Sciatic nerve (tissue), 2 donors: Measurements from ENCODE around the gene REEP1. TPM values are rescaled to one million over a fixed set of nuclear protein-coding genes. Genes with fewer than 3 reads are reported as not detected.
"Not testable (repeated sequence)": the region's sequence is repeated elsewhere in the genome, so short reads cannot be mapped to it uniquely, and the experiment has no call there.

Source experiments
- ATAC-seq: fragments of 200-7000 bp; cut with Tn5 transposase; one replicate; pipeline ENCODE4 v1.9.1; 2020; ENCODE audit warnings: mild to moderate bottlenecking, moderate library complexity
- DNase-seq: peaks from one replicate; pipeline ENCODE4 v3.0.0-alpha.2; 2020; ENCODE audit warnings: low spot score
- intact Hi-C: fragments of 100-400 bp; cut with DNase I; formaldehyde crosslinking; loops from one replicate; pipeline ENCODE4 v1.14.2; 2022
- total RNA-seq: library from RNA; stranded (reverse); fragmentation: NEBNext Ultra II Directional; extraction: Animal tissue kit (Norgen Biotek cat#: 25700); gene quantifications from one replicate; pipeline ENCODE4 v1.2.1, GENCODE V29; 2021
- donor health status: DM: no; HTN: no; CAD: no.
- donor health status: DM: no; HTN: no; CAD: no.

The REEP1 gene
- total RNA-seq, 1 donor from 2014 or later: 0.98 TPM

DNA sequence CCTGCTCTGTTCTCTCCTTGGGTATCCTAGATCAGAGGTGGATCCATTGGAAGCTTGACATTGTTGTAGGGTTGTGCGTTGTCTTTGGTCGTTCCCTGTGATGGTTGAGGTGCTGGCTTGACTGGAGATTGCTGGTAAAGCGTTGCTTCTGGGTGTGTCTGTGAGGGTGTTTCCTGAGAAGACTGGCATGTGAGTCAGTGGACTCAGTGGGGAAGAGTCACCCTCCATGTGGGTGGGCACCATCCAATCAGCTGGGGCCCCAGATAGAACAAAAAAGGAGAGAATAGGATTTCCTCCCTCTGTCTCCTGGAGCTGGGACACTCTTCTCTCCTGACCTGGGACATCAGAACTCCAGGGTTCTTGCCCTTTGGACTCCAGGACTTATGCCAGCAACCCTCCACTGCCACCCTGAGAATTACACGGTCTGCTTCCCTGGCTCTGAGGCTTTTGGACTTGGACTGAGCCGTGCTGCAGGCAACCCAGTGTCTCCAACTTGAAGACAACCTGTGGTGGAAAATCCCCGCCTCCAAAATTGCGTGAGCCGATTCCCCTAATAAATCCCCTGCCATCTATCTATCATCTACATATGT lies 14.8 kb upstream of the REEP1 start:
- DNase-seq (no peak), ATAC-seq (no peak)
- intact Hi-C loops: no loop called here

DNA sequence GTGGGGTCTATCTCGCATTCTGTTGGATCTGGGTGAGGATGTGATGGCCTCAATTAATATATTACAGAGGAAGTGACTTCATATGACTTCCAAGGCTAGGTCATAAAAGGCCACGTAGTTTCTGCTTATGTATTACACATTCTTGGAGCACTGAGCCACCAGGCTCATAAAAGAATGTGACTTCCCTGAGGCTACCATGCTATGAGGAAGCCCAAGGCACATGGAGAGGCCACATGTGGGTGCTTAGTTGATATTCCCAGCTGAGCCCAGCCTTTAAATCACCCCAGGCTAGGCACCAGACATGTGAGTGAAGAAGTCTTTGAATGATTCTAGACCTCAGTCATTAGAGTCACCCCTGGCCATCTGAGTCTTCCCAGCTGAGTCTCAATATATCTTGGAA lies 13.3 kb upstream of the REEP1 start:
- intact Hi-C loops: no loop called here
- DNase-seq: no peak
- no peak for ATAC-seq

DNA sequence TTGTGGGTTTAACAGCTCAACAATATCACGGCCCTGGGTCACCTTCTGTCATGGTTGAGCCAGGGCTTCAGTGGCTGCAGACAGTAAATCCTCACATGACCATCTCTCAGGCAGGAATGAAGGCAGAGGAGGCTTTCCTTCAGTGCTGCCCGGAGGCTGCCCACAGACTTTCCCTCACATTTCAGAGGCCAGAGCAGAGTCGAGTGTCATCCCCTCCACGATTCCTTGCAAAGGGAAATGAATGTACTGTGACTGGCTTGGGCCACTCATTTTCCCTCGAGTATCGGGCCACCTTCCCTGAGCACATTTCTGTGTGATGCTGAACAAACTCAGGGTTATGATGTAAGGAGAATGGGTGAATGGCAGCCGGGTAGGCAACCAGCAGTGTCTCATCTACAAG lies 10.0 kb upstream of the REEP1 start:
- ATAC-seq (no peak), DNase-seq (no peak)
- intact Hi-C loops: no loop called here

DNA sequence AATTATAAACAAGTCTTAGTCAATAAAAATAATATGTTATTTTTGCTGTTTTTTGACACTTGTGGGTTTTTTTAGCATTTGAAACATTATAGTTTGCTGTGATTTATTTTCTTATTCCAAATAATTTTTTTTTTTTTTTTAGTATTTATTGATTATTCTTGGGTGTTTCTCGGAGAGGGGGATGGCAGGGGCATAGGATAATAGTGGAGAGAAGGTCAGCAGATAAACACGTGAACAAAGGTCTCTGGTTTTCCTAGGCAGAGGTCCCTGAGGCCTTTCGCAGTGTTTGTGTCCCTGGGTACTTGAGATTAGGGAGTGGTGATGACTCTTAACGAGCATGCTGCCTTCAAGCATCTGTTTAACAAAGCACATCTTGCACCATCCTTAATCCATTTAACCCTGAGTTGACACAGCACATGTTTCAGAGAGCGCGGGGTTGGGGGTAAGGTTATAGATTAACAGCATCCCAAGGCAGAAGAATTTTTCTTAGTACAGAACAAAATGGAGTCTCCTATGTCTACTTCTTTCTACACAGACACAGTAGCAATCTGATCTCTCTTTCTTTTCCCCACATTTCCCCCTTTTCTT lies 8.5 kb upstream of the REEP1 start:
- intact Hi-C loops, ATAC-seq, DNase-seq: not testable (repeated sequence)

DNA sequence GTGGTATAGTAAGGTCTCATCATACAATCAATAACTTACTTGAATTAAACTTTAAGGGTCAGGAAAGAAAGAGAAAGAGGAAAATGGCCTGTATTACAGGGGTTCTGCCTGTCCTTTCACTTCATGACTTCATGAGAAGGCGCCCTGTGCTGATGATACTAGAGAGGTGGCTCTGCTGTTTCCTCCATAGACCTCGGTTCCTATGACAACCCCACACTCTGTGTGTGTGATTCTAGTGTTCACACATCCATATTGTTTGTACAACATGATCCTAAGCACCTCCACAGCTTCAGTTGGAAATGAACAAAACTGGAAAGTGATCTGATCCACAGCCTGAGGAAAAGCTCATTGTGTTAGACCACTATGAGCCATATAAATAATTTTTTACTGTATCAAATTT lies 7.0 kb upstream of the REEP1 start:
- intact Hi-C loops: no loop called here
- DNase-seq (no peak), ATAC-seq (no peak)

DNA sequence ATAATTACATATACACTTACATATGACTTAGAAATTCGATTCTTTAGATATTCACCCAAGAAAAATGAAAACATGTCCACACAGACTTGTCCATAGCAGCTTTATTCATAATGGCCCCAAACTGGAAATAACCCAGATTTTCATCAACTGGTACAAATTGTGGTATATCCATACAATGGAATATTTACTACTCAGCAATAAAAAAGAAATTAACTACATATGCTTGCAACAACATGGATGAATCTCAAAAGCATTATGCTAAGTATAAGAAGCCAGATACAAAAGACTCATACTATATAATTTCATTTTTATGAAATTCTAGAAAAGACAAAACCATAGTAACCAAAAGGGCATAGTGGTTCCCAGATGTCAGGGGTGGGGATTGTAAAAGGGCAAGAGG lies 5.1 kb upstream of the REEP1 start:
- DNase-seq: no peak
- intact Hi-C loops: no loop called here
- ATAC-seq: no peak

DNA sequence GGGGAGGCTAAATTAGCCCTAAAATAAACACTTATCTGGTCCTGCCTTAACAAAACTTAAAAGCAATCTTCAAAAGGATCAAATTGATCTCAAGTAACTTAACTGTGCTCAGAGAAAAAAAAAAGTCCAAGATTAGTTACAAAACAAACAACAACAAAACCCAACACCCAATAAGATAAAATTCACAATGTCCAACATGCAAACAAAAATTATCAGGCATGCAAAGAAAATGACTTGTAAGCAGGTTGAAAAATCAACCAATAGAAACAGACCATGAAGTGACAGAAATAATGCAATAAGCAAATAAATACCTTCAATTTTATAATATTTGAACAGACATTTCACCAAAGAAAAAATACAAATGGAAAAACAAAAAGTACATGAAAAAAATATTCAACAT lies 4.0 kb upstream of the REEP1 start:
- ATAC-seq: no peak
- DNase-seq: no peak
- intact Hi-C loops: no loop called here

DNA sequence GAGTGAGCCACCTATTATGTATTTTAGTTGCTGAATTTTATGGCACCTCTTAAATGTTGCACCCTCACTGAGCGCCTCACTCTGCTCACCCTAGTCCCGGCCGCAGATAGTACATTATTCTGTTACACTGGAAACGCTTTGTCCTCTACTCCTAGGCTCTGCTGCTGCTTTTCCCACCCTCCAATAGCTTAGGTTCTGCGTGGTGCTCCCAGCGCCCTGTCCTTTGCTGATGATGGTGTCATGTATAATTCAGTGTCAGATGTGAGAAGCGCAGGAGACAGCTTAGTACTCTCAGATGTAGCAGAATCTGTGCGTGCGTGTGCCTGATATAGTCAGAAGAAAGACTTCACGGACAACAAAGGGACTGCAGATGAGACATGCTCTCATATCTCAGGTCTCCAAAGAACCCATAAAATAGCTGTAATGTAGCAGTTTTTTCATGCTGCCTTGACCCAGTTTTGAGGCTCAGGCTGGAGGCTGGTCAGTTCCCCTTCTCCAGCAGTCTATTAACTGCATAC lies 1.4 kb upstream of the REEP1 start:
- ATAC-seq (no peak), DNase-seq (no peak)
- intact Hi-C loops: no loop called here

DNA sequence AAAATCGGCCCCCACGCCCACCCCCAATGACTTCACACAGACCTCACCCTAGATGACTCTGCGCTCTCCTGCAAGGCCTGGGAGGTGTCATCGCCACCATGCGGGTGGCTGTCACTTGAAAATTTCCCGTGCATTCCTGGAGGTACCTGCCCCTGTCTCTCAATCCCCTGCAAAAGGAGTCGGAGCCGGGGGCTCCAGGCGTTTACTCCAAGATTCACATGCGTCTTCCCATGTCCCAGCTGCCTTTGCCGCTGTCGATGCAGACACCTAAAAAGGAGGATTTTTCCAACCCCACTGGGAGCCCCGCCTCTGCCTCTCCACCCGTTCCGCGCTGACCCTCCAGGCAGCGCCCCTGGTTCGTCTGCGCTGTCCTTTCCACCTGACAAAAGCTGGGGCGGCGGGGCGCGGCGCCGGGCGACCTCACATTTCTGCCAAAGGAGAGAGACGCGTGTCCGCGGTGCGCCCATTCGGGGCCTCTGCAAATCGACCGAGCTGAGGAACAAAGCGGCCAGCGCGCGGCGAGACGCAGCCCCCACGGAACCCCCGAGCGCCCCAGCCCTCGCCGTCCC lies 667 bp downstream of the REEP1 start:
- intact Hi-C loops: no loop called here
- DNase-seq (no peak), ATAC-seq (no peak)

DNA sequence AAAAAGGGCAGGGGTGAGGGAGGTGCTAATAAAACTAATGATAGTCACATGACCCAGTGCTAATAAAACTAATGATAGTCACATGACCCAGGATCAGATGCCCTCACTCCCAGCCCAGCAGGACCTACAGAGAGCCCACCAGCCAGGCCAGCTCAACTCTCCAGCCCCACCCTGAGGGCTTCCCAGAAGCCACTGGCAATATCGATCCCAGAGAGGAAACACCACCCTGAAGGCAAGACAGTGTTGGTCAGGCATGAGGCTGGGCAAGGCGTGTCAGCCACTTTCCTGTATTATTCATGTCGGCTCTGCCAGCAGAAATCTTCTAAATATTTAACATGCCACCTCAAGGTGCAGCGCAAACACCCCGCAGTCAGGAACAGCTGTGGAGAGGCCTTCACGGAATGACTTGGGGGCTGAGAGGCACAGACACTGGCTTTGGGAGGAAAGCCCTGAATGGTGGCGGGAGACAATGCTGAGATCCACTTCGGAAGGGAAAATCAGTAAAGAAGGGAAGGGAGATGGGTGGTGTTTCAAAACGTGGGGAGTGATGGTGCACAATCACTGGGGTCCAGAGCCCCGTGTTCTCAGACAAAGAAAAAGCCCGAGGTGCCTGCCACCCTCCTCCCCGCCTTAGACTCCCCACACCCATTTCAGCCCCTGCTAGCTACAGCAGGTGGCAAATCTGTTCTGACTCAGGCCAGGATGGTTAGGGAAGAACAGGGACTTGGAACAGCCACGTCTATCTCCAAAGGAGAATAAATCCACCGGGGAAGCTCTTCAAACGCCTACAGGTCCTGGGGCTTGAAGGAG lies 1.4 kb downstream of the REEP1 start:
- ATAC-seq (no peak), DNase-seq (no peak)
- intact Hi-C loops: no loop called here

DNA sequence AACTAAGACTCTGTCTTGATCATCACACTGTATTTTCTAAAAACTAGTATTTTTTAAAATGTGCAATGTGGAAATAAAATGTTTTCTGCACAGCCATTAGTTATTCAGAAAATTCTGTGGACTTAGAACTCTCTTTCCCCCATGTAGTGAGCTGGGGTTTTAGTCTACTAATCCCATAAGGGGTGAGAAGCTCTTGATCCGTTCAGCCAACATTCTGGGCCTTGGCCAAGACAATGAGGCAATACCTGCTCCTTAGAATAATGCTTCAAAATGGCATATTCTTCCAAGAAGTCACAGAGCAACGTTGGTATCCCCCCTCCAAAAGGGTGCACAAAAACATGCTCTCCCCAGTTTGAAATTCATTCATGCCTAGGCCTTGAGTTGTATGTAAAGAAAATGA lies 4.0 kb downstream of the REEP1 start:
- ATAC-seq (no peak), DNase-seq (no peak)
- intact Hi-C loops: no loop called here

DNA sequence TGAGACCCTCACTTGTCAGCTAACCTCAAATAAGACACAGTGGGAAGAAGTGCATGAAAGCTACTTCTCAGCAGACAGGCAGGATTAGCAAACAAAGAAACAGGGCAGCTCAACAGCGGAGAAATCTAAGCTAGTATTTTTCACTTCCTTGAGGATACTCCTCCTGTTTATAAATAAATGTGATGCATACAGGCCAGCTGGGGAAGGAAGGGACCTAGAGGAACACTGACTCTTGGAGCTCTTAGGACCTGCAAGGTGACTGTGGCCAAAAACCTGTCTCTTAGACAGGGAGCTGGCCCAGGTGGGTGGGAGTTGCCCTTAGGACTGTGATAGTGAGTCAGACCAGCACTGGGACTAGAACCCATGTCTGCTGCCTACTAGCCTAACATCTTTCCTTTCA lies 4.8 kb downstream of the REEP1 start:
- no peak for DNase-seq
- ATAC-seq: no peak
- intact Hi-C loops: no loop called here

DNA sequence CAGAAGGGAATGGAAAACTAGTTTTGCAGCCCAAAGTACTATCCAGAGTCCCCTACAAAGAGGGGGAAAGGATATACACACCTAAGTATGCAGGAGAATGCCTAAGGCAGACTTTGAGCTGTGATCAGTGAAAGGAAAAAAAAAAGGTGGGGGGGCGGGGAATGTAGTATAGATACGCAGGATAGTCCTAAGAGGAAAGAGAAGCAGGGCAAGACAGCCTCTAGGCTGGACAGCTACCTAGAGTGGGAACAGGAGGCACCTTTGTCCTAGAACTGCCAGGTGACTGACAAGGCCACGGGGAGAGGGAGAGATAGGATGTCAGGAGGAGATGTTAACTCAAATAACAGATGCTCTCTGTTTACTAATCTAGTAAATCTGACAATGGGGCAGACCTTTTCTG lies 6.0 kb downstream of the REEP1 start:
- ATAC-seq (no peak), DNase-seq (no peak)
- intact Hi-C loops: no loop called here

DNA sequence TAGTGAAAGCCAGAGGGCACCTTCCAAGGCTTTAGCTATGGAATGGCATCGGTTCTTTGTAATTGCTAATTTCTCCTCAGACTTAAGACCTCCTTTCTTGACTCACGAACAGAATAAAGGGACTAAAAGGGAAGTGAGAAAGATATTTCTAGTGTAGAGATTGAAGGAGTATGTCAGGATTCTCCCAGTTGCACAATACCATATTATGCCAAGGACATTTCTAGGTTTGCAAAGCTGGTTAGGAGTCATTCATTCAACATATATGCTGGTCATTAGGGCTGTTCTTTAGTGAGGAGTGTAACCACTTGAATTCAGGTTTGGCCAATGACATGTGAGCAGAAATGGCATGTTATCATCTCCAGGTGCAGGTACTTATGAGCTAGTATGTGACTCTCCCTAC lies 7.4 kb downstream of the REEP1 start:
- ATAC-seq (no peak), DNase-seq (no peak)
- intact Hi-C loops: no loop called here

DNA sequence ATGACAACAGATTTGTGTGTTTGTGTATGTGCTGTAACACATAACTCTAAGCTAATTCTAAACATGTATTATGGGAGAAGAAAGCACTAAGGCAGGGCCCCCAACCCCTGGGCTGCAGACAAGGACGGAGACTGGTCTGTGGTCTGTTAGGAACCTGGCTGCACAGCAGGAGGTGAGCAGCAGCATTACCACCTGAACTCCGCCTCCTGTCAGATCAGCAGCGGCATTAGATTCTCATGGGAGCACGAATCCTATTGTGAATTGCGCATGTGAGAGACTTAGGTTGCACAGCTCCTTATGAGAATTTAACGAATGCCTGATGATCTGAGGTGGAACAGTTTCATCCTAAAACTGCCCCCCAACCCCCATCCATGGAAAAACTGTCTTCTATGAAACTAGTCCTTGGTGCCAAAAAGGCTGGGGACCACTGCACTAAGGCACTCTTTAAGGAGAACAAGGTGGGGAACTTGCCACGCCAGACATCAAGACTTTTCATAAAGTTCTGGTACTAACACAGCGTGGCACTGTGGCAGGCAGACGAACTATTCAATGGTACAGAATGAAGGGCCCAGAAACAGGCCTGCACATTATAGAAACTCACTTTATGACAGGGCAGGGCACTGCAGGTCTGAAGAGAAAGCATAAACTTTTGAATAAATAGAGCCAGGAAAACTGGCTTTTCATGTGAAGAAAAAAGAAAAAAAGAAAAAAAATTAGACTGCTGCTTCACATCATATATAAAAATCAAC lies 14.0 kb downstream of the REEP1 start:
- intact Hi-C loops: no loop called here
- ATAC-seq (no peak), DNase-seq (no peak)

DNA sequence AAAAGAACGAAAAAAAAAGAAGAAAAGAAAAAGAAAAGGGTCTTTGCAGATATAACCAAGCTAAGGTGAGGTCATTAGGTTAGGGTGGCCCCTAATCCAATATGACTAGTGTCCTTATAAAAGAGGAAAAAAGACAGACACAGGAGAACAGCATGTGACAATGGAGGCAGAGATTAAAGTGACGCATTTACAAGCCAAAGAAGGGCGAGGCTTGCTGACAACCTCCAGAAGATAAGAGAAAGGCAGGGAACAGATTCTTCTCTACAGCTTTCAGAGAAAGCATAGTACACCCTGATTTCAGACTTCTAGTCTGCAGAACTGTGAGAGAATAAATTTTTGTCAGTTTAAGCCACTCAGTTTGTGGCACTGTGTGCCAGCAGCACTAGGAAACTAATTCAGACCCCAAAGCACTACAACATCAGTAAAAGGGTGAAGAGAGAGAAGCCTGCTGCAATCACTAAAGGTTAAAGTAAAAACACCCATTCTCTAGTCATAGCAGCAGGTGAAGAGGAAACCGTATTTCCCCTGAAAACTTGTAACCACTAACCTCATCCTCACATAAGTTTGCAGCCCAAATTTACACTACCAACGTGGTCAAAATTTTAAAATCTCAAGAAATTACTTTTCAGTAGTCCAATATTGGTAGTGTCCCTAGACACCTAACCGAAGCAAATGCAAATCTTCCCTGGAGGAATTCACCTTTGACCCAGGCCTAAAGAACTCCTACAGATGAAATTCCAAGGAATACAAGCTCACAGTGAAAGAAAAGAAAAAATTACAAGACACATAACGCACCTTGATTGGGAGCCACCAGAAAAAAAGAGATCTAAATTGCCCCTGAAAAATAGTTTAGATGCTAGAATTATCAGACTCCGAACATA lies 17.5 kb downstream of the REEP1 start:
- no peak for DNase-seq
- intact Hi-C loops: no loop called here
- no peak for ATAC-seq

DNA sequence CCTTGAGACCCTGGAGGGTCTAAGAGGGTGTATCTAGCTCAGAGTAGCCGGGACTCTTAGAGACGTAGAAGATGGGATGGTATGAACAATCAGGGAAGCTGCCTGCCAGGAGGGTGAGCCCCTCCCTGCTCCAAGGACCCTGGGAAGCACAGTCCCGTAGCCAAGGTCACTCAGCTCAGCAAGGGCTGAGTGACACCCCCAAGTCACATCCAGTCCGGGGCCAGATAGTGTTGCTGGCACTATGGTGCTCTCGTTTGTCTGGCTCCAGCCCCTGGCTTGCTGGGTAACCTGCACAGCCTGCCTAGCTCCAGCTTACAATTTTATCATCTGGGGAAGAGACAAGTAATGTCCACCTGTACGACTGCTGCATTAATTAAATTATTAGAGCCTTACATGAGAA lies 22.3 kb downstream of the REEP1 start:
- DNase-seq: no peak
- ATAC-seq: no peak
- intact Hi-C loops: no loop called here

DNA sequence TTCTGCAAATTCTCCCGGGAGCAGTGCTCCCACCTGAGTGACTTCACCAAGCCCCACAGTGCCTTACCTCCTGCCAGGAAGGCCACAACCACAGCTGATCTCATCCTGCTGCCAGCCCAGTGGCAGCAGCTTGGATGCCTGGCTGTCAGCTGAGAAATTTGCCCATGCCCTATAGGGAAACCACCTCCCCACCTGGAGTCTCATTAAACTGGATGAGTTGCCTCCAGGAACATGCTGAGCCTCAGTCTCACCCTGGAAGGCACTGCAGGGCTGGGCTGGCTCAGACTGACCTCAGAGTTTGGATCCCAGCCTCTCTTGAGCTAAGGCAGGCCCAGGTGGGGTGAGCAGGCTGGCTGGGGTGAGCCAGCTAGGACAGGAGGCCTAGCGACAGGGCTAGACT lies 23.3 kb downstream of the REEP1 start:
- no peak for DNase-seq
- no peak for ATAC-seq
- intact Hi-C loops: no loop called here

DNA sequence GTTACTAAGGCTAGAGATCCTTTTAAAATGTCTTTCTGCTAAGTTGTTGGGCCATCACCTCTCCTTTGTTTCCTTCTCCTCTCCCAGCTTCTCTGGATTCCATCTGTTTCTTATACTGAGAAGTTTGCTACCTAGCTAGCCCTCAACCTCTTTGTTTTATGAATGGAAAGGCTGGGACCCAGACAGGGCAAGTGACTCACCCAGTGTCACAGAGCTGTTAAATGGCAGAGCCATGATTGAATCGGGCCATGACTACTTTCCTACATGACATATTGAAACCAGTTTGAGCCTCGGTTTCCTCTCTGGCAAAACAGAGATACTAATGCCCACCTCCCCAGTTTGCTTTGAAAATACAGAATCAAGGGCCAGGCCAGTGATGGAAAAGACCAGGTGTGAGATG lies 24.1 kb downstream of the REEP1 start:
- intact Hi-C loops: no loop called here
- ATAC-seq: no peak
- DNase-seq: no peak
